NOMO-1 treated with dmso at 0.1 percent for 144 hours (cell line): ENCODE measurements around the gene MMP1.
"Not testable (repeated sequence)": the region's sequence is repeated elsewhere in the genome, so short reads cannot be mapped to it uniquely, and the experiment has no call there.

Source experiments
- DNase-seq: peaks from one replicate; lab custom pipeline; 2025; ENCODE audit not compliant: unreplicated experiment; lab: John Stamatoyannopoulos, UW

MMP1 gene

DNA sequence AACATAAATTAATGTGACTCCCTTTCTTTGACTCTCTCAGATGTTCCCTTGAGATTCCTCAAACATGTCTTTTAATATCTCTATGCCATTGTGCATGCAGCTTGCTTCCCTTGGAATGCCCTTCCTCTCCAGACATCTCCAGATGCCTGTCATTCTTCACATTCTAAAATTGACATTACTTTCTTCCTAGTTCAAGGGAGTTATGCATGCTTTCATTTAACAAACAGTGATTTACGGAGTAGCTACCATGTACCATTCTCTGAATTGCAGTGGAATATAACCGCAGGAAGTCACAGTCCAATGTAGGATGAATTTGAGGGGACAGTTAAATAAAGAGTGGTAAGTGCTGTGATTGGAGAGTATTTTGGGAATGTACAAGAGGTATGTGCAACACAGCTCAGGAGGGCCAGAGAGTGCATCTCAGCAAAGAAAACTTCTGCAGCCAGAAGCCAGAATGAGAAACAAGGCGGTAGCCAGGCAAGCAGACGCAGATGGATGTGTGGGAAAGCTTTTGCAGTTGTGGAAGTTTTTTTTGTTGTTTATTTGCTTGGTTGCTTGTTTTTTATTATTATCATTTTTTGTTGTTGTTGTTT, 36.2 kb downstream of the MMP1 start:
- DNase-seq, result no peak

DNA sequence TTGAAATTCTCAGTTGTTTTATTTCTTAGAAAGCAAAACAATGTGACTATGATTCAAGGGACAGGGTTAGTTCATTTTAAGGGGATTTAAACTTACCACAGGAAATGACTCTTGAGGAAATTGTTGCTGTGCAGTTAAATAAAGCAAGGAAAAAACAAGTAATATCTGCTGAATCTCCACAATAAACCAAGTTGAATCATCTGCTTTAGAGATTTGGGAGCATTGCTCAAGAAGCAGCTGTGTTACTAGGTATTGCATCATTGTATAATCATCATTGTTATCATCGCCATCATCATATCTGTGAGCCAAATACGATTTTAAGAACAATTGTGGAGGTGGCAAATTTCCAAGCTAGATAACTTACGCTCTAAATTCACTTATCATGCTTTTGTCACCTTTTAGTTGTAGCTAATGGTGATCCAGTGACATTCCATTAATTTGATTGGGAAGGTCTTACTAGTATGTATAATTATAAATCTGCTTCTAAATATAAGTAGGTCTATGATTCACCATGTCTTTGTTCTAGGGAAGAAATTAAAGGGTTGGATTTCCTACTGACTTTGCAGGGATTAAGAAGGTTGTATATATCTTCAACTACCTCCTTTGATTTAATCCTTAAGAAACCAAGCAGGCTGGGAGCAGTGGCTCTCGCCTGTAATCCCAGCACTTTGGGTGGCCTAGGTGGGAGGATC, 37.5 kb downstream of the MMP1 start:
- peak; percentile 18 for DNase-seq

DNA sequence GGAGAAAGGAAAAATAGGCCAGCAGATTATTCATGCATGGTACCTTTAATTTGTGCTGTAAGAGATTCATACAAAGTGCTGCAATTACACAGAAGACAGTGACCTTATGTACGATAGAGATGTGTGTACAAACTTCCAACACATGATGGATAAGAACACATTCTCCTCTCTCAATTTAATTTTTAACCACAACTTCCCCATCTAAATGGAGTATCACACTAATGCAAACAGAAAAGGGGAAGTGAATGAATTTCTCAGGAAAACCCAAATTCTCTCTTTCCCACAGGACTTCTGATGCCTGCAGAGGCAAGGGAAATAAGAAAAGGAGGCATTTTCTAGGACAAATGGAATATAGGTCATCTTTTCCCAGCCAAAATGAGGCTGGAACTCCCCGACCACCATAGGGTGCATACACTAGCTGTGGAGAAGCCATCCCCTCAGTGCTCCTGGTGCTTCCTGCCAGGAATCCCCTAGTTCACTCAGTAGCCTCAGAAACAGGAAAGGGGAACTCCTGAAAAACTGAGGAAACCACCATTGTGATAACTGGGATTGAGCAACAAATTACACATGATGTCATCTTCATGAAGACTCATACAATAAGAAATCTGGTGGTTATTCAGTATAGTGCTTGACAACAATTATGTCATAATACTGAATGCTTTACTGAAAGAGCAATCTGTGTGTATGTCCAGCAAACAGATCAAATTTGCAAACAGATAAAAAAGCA, 40.0 kb downstream of the MMP1 start:
- DNase-seq, result no peak

DNA sequence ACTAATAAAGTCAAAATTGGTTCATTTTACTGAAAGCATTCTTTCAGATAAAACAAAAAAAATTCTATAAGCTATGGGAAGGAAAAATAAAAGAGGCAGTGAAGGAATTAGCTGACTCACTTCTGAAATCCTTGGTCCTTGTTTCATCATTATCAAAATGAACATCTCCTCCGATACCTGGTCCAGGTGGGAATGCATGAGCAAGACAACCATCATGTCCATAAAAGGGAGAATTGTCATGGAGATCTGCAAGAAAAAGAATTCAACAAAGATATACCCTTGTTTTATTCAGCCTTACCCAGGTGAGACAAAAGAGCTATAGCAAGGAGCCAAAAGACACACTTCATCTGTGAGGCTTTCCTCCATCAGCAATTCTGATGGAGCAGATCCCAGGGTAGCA, 44.7 kb downstream of the MMP1 start:
- DNase-seq, result no peak

DNA sequence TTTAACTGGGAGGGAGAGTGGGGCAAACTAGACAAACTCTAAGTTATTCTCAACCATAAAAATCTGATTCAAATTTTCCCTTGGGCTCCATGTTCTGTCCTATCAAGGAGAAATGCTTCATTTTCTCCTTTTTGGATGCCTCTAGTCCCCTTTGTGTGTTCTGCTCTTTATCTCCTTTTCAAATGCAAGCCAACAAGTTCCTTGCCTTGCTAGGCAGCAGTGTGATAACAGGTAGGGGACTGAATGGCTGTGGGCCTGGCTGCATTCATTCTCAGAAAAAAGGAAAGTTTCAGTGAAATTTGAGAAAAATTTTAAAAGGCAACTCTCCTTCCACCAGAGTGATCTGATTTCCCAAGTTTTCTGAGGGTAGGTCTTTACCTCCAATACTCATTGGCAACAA, 46.3 kb downstream of the MMP1 start:
- no peak for DNase-seq

DNA sequence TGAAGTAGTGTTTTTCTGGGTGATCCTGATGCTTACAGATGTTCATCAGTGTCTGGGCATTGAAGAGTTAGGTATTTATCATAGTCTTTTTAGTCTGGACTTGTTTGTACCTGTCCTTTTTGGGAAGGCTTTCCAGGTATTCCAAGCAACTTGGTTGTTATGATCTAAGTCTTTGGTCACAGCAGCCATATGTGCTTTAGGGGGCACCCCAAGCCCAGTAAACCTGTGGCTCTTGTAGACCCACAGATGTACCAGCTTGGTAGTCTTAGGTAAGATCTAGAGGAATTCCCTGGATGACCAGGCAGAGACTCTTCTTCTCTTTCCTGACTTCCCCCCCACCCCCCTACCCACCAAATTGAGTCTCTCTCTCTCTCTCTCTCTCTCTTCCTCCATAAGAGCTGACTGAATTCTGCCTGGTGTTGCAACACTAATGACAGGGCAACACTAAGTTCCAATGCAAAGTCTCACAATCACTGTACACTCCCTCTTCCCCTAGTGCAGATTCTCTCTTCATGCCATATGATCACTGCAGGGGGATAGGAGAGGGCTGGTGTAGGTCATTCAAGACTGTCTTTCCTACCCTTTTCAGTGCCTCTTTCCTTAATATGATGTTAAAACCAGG, 48.7 kb downstream of the MMP1 start:
- no peak for DNase-seq

DNA sequence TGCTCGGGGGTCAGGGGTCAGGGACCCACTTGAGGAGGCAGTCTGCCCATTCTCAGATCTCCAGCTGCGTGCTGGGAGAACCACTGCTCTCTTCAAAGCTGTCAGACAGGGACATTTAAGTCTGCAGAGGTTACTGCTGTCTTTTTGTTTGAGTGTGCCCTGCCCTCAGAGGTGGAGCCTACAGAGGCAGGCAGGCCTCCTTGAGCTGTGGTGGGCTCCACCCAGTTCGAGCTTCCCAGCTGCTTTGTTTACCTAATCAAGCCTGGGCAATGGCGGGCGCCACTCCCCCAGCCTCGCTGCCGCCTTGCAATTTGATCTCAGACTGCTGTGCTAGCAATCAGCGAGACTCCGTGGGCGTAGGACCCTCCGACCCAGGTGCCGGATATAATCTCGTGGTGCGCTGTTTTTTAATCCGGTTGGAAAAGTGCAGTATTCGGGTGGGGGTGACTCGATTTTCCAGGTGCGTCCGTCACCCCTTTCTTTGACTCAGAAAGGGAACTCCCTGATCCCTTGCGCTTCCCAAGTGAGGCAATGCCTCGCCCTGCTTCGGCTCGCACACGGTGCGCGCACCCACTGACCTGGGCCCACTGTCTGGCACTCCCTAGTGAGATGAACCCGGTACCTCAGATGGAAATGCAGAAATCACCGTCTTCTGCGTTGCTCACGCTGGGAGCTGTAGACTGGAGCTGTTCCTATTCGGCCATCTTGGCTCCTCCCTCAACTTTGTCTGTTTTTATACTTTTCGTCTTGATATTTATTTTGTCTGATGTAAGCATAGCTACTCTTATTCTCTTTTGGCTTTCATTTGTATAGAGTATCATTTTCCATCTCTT, 51.0 kb downstream of the MMP1 start:
- DNase-seq, result not testable (repeated sequence)
